ENCODE measurements around the gene SYNJ2.
"Not testable (repeated sequence)": the region's sequence is repeated elsewhere in the genome, so short reads cannot be mapped to it uniquely, and the experiment has no call there.

Gene SYNJ2

DNA sequence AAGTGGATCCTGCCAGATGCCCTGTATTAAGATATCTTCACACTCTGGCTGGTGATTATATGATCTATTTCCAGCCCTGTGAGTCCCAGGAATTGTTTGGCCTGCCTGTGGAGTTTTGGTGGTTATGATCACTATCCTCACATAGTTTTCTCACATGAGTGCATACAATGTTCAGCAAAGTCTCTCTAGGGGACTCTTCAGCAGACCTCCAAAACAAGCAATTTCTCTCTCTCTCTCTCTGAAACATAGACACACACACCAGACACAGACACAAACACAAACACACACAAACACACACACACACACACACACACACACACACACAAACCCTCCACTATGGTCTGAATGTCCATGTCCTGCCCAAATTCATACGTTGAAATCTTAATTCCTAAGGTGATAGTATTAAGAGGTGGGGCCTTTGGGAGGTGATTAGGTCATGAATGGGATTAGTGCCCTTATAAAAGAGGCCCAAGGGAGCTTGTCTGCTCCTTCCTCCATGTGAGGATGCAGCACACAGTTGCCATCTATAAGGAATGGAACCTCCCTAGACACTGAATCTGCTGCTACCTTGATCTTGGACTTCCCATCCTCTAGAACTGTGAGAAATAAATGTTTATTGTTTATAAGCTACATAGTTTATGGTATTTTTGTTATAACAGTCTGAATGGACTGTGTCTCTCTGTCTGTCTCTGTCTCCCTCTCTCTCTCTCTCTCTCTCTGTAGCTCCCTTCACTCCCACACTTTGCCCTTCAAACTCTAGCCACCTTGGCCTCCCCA lies 22.0 kb upstream of the SYNJ2 start:
- no peak for DNase-seq

DNA sequence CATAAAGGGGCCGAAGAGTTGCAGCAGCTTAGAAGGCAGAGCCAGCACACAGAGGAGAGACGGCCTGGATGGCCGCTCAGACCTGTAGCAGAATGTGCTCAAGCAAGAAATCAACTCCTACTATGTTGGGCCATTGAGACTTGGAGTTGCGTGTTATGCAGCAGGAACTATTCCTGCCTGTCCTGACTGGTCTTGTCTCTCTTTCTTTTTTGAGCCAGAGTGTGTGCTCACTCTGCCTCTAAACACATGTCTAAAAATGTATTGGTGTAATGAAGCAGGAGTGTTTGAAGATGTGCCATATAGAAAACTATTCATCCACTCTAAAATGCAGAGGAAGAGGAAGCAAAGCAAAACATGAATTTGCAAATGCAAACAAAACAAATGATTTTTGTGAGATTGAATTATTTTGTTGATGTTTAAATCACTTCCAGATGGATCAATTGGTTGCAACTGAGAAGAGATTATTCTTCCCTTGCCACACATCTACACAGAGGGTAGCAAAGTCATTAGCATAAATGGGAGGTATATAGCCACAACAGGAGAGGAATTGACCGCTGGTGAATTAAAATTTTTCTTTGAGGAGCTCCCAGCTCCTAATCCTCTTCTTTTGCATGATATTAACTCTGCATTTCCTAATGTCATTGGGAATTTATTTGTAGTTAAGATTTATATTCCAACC lies 20.4 kb upstream of the SYNJ2 start:
- DNase-seq: no peak

DNA sequence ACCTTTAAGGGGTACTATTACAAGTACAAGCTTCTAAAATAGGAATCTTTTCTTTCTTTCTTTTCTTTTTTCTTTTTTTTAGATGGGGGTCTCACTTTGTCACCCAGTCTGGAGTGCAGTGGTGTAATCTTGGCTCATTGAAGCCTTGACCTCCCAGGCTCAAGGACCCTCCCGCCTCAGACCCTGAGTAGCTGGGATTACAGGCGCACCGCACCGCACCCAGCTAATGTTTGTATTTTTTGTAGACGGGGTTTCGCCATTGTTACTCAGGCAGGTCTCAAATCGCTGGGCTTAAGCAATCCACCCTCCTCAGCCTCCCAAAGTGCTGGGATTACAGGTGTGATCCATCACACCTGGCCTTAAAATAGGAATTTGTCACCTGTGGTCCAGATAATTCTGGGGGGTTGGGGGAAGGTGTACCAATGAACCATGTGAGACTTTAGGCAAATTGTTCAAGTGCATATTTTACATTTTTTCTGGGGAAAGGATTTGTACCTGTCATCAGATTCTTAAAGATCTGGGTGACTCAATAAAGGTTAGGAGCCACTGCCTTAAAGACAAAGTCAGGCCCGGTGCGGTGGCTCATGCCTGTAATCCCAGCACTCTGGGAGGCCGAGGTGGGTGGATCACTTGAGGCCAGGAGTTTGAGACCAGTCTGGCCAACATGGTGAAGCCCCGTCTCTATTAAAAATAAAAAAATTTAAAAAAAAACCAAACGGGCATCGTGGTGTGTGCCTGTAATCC lies 19.7 kb upstream of the SYNJ2 start:
- DNase-seq: no peak

DNA sequence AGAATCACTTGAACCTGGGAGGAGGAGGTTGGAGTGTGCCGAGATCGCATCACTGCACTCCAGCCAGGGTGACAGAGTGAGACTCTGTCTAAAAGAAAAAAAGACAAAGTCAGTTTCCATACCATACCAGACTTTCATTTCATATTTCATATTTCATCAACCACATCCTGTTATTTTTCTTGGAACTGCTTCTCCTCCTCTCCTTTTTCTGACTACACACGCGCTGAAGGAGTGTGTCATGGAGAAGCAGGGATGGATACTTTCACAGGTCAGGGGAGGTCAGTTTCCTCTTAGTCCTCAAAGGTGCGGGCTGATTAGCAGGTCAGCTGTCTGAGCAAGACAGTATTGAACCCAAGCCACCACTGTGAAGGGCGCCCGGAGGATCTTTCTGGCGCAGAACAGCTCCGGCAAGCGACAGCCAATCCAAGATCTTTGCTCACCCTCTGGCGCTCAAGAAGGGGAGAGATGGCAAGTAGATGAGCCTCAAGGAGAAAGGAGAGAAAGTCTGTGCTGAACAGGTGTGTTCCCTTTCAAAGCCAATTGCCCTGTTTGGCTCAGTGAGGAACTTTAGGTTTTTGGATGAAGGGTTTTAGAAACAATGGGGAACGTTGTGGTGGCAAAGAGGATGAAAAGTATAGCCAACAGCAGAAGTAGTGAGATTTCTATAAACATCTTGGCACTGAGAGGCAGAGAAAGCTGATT lies 18.9 kb upstream of the SYNJ2 start:
- DNase-seq: no peak

DNA sequence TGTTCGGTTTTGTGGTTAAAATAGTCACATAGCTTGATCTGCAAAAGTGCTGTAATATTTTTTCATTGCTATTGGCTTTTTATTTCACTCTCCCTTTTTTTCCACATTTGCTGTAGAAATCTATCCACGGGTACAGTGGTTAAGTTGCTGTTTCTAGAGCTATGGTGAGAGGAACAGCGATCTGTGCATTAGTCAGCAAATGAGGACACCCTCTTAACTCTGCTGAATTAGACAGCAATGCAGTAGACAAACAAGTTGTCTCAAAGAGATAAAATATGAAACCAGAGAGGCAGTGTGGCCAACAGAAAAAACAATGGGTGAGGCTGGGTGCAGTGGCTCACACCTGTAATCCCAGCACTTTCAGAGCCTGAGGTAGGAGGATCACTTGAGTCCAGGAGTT lies 17.6 kb upstream of the SYNJ2 start:
- DNase-seq: no peak

DNA sequence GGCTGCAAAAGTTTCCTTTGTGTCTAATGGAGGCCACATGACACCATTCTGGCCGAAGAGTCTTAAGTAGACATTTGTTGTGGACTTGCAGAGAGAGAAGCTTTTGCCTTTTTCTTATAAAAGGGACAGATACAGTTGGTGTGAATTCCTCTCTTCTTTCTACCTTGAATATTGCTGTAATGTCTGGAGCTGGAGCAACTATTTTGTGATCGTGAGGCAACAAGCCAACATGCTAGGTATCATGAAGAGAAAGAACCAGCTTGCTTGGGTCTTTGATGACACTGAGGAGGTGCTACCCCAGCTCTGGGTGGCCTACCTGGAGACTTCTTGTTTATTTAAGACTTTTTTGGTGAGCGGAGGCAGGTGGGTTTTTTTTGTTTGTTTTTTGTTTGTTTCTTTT lies 16.3 kb upstream of the SYNJ2 start:
- DNase-seq: no peak

DNA sequence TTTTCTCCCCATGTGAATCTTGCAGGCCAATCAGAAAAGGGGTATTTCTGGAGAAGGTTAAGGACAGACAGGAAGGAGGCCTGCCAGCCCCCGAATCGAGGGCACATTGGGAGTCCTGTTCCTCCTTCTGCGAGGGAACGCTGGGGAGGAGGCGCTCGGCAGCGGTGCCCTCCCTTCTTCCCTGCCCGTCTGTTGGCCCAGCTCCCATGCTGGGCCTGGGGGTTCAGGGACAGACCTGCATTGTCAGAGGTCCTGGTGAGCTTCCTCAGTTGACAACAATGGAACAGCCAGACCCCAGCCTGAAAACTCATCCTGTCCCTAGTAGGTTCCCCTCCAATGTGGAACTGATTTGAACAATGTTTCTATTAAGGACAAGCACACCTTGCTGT lies 15.1 kb upstream of the SYNJ2 start:
- DNase-seq: no peak

DNA sequence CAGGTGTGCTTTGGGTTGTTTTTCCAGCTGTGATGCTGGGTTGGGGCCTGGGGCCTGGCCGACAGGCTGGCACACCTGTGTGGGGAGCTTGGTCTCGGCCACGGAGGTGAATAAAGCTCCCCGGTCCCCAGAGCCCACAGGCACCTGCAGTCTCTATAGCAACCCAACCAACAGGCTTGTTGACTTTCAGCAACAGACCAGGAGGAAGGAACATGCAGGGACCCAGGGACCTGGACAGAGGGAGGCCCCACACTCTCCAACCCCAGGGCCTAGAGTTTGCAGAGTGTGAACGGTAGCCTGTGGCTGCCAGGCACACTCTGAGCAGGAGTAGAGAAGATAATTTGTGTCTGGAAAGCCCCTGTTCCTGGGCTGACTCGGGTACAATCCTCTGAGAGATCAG lies 14.6 kb upstream of the SYNJ2 start:
- DNase-seq: no peak

DNA sequence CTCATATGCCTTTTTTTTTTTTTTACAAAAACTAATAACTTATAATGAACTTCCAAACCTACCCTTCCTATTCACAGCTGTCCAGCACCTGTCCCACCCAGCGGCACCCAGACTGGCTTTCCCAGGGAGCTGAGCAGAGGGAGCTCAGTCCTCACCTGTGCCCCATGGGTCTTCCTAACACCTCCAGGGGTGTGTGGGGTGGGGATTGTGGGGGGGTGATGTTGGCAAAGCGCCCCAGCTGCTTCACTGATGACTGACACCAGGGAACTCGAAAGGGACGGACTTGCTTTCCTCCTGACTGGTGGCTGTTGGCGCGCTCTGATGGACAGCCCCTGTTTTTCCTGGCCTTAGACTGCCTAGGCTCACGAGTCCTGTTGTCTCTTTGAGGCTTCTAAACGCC lies 14.2 kb upstream of the SYNJ2 start:
- DNase-seq: no peak

DNA sequence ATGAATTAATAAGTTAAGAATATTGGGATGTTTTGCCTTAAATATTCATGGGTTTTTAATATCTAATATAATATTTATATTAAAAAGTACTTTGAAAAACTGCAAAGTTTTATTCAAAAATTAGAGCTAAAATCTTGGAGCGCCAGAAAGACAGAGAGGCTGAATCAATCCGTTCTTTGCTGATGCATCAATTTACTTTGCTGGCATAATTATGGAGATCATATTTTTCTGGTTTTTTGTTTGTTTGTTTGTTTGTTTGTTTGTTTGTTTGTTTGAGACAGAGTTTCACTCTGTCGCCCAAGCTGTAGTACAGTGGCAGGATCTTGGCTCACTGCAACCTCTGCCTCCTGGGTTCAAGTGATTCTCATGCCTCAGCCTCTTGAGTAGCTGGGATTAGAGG lies 9.5 kb upstream of the SYNJ2 start:
- DNase-seq: not testable (repeated sequence)

DNA sequence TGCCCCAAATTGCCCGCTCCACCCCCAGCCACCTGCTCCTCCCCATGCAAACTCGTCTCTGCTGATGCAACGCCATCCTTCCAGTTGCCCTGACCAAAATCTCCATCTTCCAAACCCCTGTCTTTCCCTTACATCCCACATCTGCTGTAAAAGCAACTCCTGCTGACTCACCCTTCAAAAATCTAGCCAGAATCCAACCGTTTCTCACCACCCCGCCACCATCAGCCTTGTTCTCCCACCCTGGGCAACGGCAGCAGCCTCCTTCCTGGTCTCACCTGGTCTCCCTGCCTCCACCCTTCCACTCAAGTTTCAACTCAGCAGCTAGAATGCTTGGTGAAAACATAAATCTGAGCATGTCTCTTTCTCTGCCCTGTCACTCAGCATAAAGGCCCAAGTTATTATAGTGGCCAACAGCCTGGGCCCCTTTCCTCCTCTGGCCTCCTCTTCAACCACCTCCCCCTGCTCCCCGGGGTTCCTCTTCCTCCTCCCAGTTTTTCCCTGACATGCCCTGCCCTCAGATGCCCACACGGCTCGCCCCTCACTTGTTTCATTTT lies 7.2 kb upstream of the SYNJ2 start:
- DNase-seq: no peak

DNA sequence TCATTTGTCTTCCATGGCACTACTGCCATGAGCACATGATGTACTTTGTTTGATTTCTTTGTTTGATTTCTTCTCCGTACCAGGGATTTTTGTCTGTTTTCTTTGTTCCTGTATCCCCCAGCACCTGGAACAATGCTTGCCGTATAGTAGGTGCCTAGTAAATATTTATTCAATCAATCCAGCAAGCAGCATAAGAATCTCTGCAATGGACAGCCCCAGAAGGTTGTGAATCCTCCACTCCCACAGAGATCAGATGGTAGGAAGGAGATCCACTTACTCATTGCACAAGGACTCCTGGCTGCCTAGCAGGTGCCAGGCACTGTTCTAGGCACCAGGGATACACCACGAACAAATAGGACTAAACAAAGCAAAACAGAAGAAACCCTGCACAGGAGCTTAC lies 6.7 kb upstream of the SYNJ2 start:
- DNase-seq: no peak

DNA sequence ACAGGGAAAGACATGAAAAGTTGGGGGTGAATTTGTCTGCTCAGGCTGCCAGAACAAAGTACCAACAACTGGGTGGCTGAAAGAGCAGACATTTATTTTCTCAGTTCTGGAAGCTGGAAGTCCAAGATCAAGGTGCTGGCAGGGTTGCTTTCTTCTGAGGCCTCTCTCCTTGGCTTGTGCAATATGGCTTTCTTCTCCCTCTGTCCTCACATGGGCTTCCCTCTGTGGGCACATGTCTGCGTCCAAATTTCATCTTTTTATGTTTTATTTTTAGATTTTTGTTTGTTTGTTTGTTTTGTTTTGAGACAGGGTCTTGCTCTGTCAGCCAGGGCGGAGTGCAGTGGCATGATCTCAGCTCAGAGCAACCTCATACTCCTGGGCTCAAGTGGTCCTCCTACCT lies 6.2 kb upstream of the SYNJ2 start:
- no peak for DNase-seq

DNA sequence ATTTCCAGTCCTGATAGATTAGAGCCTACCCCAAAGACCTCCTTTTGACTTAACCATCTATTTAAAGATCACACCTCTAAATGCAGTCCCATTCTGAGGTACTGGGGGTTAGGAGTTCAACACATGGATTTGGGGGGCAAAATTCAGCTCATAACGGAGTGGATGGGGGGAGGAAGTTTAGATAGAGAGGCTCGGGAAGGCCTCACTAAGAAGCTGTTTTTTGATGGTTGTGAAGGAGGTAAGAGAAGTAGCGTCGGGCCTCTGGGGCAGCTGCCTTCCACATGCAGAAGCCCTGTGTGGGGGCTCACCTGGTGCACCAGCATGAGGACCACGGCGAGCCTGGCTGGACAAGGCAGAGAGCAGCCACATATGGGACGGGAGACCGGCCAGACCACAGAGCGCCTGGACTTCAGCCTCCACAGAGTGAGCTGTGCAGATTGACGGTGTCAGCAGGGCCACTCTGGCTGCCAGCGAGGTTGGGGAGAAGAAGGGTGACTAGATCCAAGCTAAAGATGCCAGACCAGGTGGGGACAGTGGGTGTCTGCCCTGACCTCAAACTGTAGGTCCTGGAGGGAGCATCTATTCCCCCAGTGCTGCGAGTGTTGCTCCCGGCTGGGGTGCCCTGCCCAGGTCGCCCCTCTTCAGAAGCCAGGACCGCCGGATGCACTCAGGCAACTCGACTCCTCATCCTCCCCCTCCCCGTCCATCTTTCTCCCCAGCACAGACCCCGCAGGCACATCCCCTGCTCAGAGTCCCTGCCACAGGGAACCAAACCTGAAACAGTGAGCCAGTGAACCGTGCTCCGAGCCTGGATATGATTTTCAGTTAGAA lies 5.1 kb upstream of the SYNJ2 start:
- no peak for DNase-seq

DNA sequence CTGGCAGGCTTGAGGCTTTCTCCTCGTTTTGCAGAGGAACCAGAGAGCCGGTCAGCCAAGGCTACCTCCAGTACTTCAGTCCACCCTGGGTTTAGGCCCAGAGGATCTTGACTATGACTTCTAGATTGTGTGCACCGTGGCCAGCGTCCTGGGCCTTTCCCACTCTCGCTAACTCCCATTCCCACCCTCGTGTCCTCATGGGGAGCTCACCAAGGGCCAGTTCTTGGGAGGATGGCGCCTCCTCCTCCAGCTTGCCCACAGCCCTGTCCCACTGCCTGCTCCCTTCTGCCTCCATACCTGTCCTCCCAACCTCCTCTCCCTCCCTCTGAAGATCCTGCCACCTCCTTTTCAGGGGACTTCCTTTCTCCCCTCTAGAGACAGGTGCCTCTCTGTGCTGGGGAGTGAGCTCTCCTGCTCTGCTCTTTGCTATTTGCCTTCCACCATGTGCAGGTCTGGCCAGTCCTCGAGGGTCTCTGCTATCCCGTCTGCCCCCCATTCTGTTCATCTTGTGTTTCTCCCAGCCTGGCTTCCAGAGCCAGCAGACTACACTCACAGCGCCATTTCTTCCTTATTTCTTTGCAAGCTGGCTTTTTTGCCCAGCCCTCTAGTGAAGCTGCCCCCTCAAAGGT lies 4.4 kb upstream of the SYNJ2 start:
- no peak for DNase-seq

DNA sequence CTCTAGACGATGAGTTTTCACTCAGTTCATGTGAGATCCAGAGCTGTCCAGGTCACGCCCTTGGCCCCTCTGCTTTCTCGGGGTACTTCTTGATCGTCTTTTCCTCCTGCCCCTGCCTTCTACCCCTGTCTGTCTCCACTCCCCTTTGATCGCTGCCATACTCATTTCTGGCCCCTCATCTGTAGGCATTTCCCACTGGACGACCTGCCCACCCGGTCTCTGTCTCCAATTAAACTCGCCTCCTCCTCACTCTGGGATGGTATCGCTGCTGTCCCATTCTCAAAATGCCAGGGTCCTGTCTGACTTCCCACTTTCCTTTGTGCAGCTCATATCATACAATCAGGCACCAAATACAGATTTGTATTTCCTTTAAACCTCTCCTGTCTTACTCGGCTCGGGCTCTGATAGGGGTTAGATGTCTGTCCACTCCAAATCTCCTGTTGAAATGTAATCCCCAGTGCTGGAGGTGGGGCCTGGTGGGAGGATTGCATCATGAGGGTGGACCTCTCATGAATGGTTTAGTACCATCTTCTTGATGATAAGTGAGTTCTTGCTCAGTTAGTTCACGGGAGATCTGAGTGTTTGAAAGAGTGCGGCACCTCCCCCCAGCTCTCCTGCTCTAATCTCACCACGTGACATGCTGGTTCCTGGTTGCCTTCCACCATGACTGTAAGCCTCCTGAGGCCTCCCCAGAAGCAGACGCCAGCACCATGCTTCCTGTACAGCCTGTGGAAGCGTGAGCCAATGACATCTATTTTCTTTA lies 3.5 kb upstream of the SYNJ2 start:
- DNase-seq: no peak

DNA sequence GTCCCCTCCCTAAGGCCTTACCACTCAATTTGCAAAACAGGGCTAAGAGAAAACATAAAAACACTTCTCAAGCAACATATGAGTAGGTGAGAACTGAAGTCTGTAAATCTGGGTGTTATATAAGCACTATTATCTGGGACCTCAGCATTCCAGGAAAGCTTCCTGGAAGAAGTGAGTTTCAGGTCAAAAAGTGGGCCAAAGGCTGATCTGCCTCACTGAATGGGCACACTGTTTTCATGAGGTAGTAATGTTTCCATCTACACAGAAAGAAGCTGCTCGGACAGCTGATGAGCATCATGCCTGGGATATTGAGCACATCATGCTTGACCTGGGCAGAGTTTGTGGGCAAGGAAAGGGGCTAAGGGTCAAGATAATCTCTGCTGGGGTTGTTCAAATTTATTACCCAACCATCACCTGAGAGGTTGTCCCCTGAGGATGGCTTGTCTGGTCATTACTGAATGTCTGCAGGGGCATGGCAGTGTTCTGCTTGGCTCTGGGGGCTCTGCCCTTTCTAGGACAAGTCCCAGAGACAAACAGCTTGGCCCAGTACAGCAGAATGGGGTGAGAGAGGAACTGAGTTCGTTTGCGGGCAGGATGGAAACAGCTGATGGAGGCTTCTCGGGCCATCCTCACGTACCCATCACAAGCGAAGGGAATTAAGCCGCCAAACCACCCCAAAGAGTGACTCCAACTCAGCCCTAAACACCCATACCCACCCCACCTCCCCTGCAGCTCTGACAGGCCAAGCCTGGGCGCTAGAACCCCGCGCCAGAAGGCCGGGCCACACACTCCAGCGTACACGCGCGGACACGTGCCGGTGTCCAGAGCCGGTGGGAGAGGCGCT lies 1.2 kb upstream of the SYNJ2 start:
- no peak for DNase-seq

DNA sequence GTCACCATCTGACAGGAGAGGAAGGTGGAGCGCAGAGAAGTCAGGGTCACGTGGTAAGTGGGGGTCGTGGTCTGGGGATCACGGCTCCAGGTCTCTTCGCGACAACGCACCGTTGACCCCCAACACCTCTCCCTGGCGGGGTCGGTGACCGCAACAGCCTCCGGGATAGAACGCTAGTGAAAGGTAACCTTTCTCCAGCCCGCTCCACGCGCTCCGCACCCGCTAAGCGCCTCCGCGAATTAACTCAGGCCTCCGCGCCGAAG lies 600 bp upstream of the SYNJ2 start:
- DNase-seq: no peak

DNA sequence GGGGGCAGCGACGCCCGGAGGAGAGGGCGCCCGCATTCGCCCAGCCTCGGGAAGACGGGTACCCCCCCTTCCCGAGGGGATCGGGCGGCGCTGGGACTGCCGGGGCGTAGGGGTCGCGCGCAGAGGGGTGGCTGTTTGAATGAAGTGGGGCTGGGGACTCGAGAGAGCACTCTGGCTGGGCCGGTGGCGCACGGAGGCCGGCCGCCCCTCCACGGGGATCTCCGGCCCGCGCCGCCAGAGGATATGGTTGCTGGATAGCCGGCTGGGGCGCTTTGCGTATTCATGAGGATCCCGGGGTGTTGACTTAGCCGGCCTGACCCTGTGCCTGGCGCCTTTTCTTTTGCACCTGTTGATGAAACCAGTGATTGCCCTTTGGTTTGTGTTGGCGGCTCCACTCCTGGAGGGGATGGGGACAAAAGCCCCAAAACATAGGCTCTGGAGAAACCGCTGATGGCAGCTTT lies 469 bp downstream of the SYNJ2 start:
- DNase-seq: no peak
